Sigmoid colon (tissue), 4 donors: ENCODE results near the gene TOMM7.

Experiments used
- POLR2A ChIP-seq, 2 donors: fragments of 450-650 bp; IDR thresholded peaks; one replicate each; pipeline ENCODE4 v1.6.1; 2016; ENCODE audit warnings: antibody characterized with exemption in 2 of 2, mild to moderate bottlenecking in 2 of 2, moderate library complexity in 2 of 2
- POLR2AphosphoS5 ChIP-seq, 4 donors: sonication (generic); formaldehyde crosslinking; IDR thresholded peaks; one replicate each; pipeline ENCODE4 v1.6.1; 2017; ENCODE audit warnings: antibody characterized with exemption in 4 of 4
- TF ChIP-seq, protein P1 (sequence below), 4 experiments: fragments of 450-650 bp in 3 of 4; fragments of 200-600 bp in 1 of 4; IDR thresholded peaks; one replicate each; pipeline ENCODE4 v1.5.1; 2016 to 2019; ENCODE audit warnings: antibody characterized with exemption in 4 of 4, mild to moderate bottlenecking in 3 of 4, moderate library complexity in 2 of 4

- TF ChIP-seq, protein P1, sequence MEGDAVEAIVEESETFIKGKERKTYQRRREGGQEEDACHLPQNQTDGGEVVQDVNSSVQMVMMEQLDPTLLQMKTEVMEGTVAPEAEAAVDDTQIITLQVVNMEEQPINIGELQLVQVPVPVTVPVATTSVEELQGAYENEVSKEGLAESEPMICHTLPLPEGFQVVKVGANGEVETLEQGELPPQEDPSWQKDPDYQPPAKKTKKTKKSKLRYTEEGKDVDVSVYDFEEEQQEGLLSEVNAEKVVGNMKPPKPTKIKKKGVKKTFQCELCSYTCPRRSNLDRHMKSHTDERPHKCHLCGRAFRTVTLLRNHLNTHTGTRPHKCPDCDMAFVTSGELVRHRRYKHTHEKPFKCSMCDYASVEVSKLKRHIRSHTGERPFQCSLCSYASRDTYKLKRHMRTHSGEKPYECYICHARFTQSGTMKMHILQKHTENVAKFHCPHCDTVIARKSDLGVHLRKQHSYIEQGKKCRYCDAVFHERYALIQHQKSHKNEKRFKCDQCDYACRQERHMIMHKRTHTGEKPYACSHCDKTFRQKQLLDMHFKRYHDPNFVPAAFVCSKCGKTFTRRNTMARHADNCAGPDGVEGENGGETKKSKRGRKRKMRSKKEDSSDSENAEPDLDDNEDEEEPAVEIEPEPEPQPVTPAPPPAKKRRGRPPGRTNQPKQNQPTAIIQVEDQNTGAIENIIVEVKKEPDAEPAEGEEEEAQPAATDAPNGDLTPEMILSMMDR (IDR thresholded peaks at IDR 0.05) = no peak
- no peak for TF ChIP-seq POLR2A (IDR thresholded peaks at IDR 0.05)
- TF ChIP-seq POLR2AphosphoS5 (IDR thresholded peaks at IDR 0.05) = no peak
These were observed 38.9 kb upstream of the TOMM7 start for GRCh38 chr7:22861576-22861975.
